Subcutaneous adipose tissue (tissue), 4 donors: ENCODE measurements around the gene ADAM11. TPM values are rescaled to one million over a fixed set of nuclear protein-coding genes. Genes with fewer than 3 reads are reported as not detected.

ENCODE experiments used
- total RNA-seq, 4 donors: library from RNA; depleted of rRNA; stranded (reverse); fragments of >200 nt; gene quantifications; one replicate each; pipeline ENCODE4 v1.1.0, GENCODE V29; 2016
- TF ChIP-seq, protein P1 (sequence below): fragments of 450-650 bp; IDR thresholded peaks from one replicate; pipeline ENCODE4 v1.5.1; 2016; ENCODE audit warnings: low read depth, mild to moderate bottlenecking, control low read depth, antibody characterized with exemption, moderate library complexity

Gene ADAM11
- total RNA-seq, 4 donors from 2014 or later, result 0.17 to 0.88 (median 0.57) TPM; not detected in 1

DNA sequence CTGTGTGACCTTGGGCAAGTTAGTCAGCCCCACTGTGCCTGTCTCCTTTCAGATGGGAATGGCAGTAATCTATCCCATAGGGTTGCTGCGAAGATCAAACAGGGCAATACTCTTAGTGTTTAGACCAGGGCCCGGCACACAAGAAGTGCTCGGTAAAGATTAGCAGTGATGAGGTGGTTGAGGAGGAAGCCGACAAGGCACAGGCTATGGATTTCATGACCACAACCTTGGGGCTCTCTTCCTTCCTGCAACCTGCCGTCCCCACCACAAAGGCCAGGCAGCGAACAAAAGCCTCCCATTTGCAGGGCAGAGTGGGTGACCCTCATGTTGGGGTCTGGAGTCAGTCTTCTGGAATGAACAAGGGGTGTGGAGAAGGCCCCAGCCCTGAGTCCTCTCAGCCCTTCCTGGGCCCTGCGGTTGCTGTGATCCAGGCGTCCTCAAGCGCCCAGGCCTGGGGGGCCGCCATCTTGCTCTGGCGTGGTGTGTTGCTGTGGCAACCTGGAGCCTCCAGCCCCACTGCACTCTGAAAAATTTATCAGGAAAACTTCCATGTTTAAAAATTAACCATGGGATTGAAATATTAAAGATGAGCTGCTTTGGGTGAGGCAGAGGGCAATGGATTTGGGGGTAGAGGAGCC is 9.8 kb downstream of the ADAM11 start:
- TF ChIP-seq, protein P1, sequence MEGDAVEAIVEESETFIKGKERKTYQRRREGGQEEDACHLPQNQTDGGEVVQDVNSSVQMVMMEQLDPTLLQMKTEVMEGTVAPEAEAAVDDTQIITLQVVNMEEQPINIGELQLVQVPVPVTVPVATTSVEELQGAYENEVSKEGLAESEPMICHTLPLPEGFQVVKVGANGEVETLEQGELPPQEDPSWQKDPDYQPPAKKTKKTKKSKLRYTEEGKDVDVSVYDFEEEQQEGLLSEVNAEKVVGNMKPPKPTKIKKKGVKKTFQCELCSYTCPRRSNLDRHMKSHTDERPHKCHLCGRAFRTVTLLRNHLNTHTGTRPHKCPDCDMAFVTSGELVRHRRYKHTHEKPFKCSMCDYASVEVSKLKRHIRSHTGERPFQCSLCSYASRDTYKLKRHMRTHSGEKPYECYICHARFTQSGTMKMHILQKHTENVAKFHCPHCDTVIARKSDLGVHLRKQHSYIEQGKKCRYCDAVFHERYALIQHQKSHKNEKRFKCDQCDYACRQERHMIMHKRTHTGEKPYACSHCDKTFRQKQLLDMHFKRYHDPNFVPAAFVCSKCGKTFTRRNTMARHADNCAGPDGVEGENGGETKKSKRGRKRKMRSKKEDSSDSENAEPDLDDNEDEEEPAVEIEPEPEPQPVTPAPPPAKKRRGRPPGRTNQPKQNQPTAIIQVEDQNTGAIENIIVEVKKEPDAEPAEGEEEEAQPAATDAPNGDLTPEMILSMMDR, result no peak

DNA sequence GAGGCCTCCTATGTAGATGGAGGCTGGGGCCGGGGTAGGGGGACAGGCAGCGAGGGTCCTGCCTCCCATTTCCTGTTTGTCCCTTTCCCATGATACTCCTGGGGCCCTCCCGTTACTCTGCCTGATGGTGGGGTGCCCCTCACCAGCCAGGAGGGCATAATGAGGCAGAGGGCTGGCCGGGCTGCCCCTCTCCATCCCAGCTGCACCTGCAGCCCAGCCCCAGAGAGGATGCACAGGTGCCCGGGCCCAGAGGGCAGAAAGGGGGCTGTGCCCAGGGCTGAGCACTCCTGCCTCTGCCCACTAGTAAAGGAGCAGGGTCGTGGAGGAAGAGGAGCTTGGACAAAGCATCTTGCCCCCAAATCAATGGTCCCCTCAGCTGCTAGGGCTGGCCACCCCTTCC is 10.4 kb downstream of the ADAM11 start:
- TF ChIP-seq, protein P1, result no peak

DNA sequence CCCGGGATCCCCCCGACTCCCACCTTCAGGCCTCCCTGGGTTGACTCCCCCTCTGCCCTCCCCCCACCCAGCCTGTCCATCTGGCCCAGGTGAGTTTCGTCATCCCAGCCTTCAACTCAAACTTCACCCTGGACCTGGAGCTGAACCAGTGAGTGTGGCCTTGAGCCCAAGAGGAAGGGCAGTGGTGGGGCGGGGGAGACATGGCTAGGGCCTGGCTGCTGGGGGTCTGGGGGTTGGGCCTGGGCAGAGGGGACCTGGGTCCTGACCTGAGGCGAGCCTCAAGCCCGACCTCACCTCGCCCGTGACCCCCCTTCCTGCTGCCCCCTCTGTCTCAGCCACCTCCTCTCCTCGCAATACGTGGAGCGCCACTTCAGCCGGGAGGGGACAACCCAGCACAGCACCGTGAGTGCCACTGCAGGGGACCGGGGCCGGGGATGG is 10.9 kb downstream of the ADAM11 start:
- TF ChIP-seq, protein P1, result no peak

DNA sequence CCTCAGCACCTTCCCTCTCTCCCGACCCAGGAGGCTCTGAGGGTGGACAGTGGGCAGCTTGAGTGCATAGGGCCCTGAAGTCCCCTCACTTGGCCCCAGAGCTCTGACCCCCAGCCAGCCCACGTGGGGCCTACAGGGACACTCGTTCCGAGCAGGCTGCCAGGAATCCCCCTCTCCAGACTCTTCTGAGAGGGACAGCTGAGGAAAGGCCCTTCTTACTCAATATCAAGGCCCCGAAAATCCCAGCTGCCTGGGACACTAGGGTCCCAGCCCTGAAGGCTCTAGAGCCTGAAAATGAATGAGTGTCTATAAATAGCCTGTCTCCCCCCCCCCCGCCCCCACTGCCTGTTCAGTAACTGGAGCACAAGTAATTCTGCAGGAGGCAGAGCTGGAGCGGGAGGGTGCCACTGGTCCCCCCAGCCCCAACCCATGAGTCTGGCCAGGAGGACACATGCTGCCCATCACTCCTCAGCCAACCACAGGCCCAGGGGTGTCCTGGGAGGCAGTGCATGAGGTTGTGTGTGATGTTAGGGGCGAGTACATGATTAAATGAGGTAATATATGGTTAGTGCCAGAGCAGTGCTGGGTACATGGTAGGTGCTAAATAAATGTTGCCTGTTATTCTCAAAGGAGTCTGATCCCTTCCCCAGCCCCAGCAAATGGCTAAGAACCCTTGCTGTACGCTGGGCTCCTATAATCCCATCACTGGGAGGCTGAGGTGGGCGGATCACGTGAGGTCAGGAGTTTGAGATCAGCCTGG is 11.6 kb downstream of the ADAM11 start:
- TF ChIP-seq, protein P1, result no peak

DNA sequence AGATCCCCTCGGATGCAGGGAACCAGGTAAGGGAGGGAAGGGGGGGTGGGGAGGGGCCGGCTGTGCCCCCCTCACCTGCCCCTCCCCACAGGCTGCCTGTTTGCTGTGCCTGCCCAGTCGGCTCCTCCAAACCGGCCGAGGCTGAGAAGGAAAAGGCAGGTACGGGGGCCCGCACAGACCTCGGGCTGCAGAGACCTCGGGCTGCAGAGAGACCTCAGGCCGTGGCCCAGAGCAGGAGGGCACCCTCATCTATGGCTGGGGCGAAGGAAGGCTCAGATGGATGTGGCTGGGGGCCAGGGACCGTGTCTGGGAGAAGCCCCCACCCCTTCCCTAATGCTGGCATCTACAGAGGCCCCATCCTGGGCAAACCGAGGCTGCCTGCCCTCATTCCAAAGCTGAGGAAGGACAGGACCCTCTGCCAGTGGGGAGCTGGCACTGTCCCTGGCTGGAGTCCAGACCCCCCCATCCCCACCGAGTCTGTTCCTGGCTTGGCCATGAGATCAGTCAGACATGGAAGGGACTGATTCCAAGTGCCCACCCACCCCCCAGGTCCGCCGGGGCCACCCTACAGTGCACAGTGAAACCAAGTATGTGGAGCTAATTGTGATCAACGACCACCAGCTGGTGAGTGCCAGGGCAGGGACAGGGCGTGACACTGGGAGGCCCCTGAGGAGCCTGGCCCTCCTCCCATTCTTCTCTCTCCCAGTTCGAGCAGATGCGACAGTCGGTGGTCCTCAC is 13.7 kb downstream of the ADAM11 start:
- TF ChIP-seq, protein P1, result no peak

DNA sequence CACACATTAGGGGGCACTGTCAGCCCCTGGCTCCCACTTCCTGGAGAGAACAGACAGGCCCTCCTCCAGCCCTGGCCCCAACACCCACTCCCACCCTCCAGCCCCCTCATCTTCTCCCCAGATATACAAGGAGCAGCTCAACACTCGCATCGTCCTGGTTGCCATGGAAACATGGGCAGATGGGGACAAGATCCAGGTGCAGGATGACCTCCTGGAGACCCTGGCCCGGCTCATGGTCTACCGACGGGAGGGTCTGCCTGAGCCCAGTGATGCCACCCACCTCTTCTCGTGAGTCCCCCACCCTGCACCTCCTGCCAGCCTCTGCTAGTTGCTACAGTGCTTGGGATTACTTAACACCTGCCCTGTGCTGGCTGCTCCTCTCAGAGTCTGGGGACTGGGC is 14.4 kb downstream of the ADAM11 start:
- TF ChIP-seq, protein P1, result no peak
